SU-DHL-6 (cell line): ENCODE data around the gene PHKA2.

Source experiments
- H2AFZ ChIP-seq: fragments of 200-600 bp; sonication (generic); 2 replicates; pipeline ENCODE4 v1.6.1; 2014; ENCODE audit warnings: low read depth, mild to moderate bottlenecking, moderate library complexity, mixed read lengths, antibody characterized with exemption, low read length; ENCODE audit not compliant: severe bottlenecking
- H3F3A ChIP-seq: fragments of 200-600 bp; shearing (Covaris generic); 2 replicates; pipeline ENCODE4 v1.6.0; 2016; ENCODE audit warnings: antibody characterized with exemption, mild to moderate bottlenecking; ENCODE audit not compliant: insufficient read depth
- H3K27ac ChIP-seq: fragments of 200-600 bp; sonication (generic); 2 replicates; pipeline ENCODE4 v1.5.1; 2016; ENCODE audit warnings: low read depth, mild to moderate bottlenecking, low read length, moderate library complexity, mixed read lengths
- H3K27me3 ChIP-seq: fragments of 200-600 bp; sonication (generic), shearing (Covaris generic); 2 replicates; pipeline ENCODE4 v1.6.0; 2014; ENCODE audit warnings: mild to moderate bottlenecking, low read length
- H3K36me3 ChIP-seq: fragments of 200-600 bp; sonication (generic); 2 replicates; pipeline ENCODE4 v1.6.1; 2014; ENCODE audit warnings: mild to moderate bottlenecking, low read length, mixed read lengths
- H3K4me2 ChIP-seq: fragments of 300-600, 200-600 bp; shearing (Covaris generic), sonication (generic); 2 replicates; pipeline ENCODE4 v1.6.0; 2014; ENCODE audit warnings: low read length, low read depth, mild to moderate bottlenecking; ENCODE audit not compliant: poor library complexity, severe bottlenecking
- H3K4me3 ChIP-seq: fragments of 200-600 bp; sonication (generic); 2 replicates; pipeline ENCODE4 v1.5.1; 2014; ENCODE audit warnings: antibody characterized with exemption, low read length, mild to moderate bottlenecking, mixed read lengths; ENCODE audit not compliant: insufficient read depth, poor library complexity, severe bottlenecking
- H3K79me2 ChIP-seq: fragments of 200-600 bp; sonication (generic); 2 replicates; pipeline ENCODE4 v1.6.1; 2014; ENCODE audit warnings: mild to moderate bottlenecking, low read length, moderate library complexity; ENCODE audit not compliant: insufficient read depth
- H3K9ac ChIP-seq: fragments of 200-600 bp; sonication (generic); 2 replicates; pipeline ENCODE4 v1.7.0; 2014; ENCODE audit warnings: mild to moderate bottlenecking, low read length
- H3K9me2 ChIP-seq: fragments of 200-600 bp; sonication (generic); replicated peaks from 2 replicates; pipeline ENCODE4 v1.6.1; 2014; ENCODE audit warnings: low read length; ENCODE audit not compliant: insufficient read depth
- H3K9me3 ChIP-seq: fragments of 200-600 bp; sonication (generic); 2 replicates; pipeline ENCODE4 v1.6.1; 2014; ENCODE audit warnings: low read length, mixed read lengths; ENCODE audit not compliant: insufficient read depth
- H4K20me1 ChIP-seq: fragments of 200-600 bp; sonication (generic); 2 replicates; pipeline ENCODE4 v1.6.1; 2014; ENCODE audit warnings: low read depth, mild to moderate bottlenecking, antibody characterized with exemption, low read length, moderate library complexity, mixed read lengths
- EZH2phosphoT487 ChIP-seq: fragments of 200-600 bp; sonication (generic), shearing (Covaris generic); conservative IDR thresholded peaks from 2 replicates; pipeline ENCODE4 v1.6.1; 2018; ENCODE audit warnings: mild to moderate bottlenecking, antibody characterized with exemption, low read length, moderate library complexity, mixed read lengths
- TF ChIP-seq, protein P1 (sequence below): fragments of 200-600 bp; sonication (generic); IDR thresholded peaks from one replicate; pipeline ENCODE4 v1.5.1; 2017; ENCODE audit warnings: antibody characterized with exemption, mild to moderate bottlenecking, low read length, moderate library complexity; ENCODE audit not compliant: insufficient read depth, poor library complexity, severe bottlenecking

PHKA2 gene

DNA sequence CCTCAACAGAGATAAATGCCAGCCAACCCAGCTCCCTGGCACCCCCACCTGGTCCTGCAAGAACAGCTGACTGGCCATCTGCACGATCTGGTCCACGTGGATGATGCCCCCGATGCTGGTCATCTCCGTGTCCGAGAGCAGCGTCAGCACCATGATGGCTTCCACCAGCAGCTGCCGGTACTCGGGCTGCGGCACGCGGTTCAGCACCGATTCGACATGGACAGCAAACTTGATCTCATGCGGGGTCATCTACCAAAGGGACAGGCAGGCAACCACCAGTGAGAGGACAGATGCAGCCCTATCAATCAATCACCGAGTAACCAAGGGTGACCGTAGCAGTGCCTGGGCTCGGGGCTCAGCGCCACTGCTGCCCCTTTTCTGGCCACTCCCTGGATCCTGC lies 89.8 kb downstream of the PHKA2 start:
- Histone ChIP-seq H3K9ac (no peak overlapping the region), H4K20me1 (no peaks in the 10 kb centered on the region), H3K4me2 (no peak overlapping the region), H3K9me3 (no peaks in the 10 kb centered on the region), H3K36me3 (no peaks in the 10 kb centered on the region), H2AFZ (no peak overlapping the region), H3K4me3 (no peak overlapping the region), H3F3A (no peaks in the 10 kb centered on the region), H3K27ac (no peak overlapping the region), H3K27me3 (no peaks in the 10 kb centered on the region), H3K79me2 (no peaks in the 10 kb centered on the region), H3K9me2 (no peaks in the 10 kb centered on the region)
- TF ChIP-seq EZH2phosphoT487, result no peak
- TF ChIP-seq, protein P1, sequence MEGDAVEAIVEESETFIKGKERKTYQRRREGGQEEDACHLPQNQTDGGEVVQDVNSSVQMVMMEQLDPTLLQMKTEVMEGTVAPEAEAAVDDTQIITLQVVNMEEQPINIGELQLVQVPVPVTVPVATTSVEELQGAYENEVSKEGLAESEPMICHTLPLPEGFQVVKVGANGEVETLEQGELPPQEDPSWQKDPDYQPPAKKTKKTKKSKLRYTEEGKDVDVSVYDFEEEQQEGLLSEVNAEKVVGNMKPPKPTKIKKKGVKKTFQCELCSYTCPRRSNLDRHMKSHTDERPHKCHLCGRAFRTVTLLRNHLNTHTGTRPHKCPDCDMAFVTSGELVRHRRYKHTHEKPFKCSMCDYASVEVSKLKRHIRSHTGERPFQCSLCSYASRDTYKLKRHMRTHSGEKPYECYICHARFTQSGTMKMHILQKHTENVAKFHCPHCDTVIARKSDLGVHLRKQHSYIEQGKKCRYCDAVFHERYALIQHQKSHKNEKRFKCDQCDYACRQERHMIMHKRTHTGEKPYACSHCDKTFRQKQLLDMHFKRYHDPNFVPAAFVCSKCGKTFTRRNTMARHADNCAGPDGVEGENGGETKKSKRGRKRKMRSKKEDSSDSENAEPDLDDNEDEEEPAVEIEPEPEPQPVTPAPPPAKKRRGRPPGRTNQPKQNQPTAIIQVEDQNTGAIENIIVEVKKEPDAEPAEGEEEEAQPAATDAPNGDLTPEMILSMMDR, result no peak

- no peaks in the 10 kb centered on the region for H4K20me1 ChIP-seq
- no peak overlapping the region for H3K4me3 ChIP-seq
- H2AFZ ChIP-seq, result no peak overlapping the region
- TF ChIP-seq EZH2phosphoT487, result no peak
- TF ChIP-seq, protein P1, result no peak
- no peaks in the 10 kb centered on the region for H3K27me3 ChIP-seq
- no peaks in the 10 kb centered on the region for H3K9me2 ChIP-seq
- no peaks in the 10 kb centered on the region for H3F3A ChIP-seq
- no peaks in the 10 kb centered on the region for H3K9me3 ChIP-seq
- H3K4me2 ChIP-seq, result no peak overlapping the region
- H3K36me3 ChIP-seq, result no peaks in the 10 kb centered on the region
- no peak overlapping the region for H3K9ac ChIP-seq
- H3K27ac ChIP-seq, result no peak overlapping the region
- H3K79me2 ChIP-seq, result no peaks in the 10 kb centered on the region
Observed at GRCh38 chrX:18893536-18893935, 90.4 kb downstream of the PHKA2 start.

DNA sequence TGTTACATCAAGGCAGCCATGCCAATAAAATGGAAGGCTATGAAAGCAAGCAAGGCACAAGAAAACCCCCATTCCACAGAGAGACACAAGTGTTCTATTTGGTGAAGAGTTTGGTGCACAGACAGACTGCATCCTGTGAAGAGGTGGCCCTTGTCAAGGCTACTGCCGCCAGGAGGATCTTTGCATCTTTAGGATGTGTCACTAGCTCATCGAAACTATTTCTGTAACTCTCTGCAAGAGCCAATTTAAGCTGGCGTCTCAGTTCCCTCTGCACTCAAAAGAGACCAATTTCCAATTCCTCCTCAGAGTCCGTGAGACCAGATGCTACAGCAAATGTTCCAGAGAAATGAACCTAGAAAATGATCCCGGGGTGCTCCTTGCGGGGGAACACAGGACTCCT lies 91.0 kb downstream of the PHKA2 start:
- Histone ChIP-seq H3K9ac (no peak overlapping the region), H3K27ac (no peak overlapping the region), H3K27me3 (no peaks in the 10 kb centered on the region), H4K20me1 (no peaks in the 10 kb centered on the region), H2AFZ (no peak overlapping the region), H3K4me3 (no peak overlapping the region), H3K4me2 (no peak overlapping the region), H3K9me3 (no peaks in the 10 kb centered on the region), H3F3A (no peaks in the 10 kb centered on the region), H3K79me2 (no peaks in the 10 kb centered on the region), H3K36me3 (no peaks in the 10 kb centered on the region), H3K9me2 (no peaks in the 10 kb centered on the region)
- TF ChIP-seq, protein P1, result no peak
- TF ChIP-seq EZH2phosphoT487, result no peak
